Measurements from ENCODE around the gene RFPL1.
"Not testable (repeated sequence)": the region's sequence is repeated elsewhere in the genome, so short reads cannot be mapped to it uniquely, and the experiment has no call there.

RFPL1 gene

GRCh38 chr22:29438283-29438682 is at the start of gene RFPL1:
Gene RFPL1 (plus strand): TSS chr22:29438583.
- not testable (repeated sequence) for DNase-seq

DNA sequence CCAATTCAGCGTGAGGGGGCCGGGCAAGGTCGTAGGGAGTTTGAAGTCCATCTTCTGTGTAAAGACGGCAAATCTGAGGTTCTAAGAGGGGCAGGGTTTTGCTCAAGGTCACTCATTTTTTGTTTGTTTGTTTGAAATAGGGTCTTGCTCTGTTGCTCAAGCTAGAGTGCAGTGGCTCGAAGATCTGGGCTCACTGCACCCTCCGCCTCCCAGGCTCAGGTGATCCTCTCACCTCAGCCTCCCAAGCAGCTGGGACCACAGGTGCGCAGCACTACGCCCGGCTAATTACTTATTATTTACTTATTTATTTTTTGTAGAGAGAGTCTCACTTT is 49.7 kb upstream of the RFPL1 start:
- no peak for DNase-seq

DNA sequence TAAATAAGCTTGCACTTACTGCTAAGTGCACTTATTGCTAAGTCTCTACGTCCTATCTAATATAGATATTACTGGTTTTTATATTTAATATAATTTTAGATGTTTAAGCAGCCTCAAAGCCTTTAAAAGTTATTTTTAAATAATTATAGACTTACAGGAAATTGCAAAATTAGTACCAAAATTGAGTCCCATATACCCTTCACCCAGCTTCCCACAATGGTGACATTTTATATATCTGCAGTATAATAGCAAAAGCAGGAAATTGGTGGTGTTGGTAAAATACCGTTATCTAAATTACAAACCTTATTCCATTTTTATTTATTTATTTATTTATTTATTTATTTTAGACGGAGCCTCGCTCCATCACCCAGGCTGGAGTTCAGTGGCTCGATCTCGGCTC is 48.1 kb upstream of the RFPL1 start:
- no peak for DNase-seq

DNA sequence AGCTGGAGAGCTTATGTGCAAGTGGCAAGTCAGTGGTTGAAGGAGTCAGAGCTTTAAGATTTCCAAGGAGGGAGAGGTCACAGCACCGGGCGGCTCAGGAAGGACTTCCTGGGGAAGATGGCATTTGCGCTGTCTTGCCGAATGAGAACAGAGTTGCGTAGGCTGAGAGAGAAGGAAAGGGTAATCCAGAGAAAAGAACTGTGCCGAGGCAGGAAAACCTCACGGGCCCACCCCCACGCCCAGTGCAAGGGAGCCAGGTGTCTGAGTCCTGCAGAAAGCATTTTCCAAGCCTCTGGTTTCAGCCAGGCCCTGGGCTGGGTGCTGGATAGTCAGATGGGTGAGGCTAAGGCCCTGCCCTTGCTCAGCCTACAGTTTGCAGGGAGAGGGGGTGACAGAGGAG is 46.8 kb upstream of the RFPL1 start:
- no peak for DNase-seq

- DNase-seq: no peak
Measured at GRCh38 chr22:29393019-29393608, 45.3 kb upstream of the RFPL1 start.

- peak; percentile 74 to 78 for DNase-seq
Measured at GRCh38 chr22:29394931-29395581, 43.3 kb upstream of the RFPL1 start.

- peak; percentile 19 to 40 for DNase-seq
Measured at GRCh38 chr22:29396126-29396525, 42.3 kb upstream of the RFPL1 start.

DNA sequence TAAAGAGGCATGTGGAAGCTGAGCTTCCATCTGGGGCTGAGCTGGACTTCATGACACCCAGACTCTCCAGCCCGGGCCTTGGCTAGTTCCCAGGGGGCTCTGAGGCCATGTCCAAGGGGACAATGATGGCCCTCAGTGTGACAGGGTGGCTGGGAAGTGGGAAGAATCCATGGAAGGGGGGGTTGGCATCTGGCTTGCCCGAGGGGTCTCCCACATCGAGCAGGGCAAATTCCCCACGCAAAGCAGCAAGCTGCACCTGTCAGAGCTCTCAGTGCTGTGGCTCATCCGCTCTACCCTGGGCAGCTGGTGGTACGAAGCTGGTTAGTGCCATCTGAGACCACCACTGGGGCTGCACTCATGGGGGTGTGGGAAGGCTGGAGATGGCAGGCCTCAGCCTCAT is 40.6 kb upstream of the RFPL1 start:
- DNase-seq: no peak

GRCh38 chr22:29400576-29400975 is 37.8 kb upstream of the RFPL1 start:
- no peak for DNase-seq

DNA sequence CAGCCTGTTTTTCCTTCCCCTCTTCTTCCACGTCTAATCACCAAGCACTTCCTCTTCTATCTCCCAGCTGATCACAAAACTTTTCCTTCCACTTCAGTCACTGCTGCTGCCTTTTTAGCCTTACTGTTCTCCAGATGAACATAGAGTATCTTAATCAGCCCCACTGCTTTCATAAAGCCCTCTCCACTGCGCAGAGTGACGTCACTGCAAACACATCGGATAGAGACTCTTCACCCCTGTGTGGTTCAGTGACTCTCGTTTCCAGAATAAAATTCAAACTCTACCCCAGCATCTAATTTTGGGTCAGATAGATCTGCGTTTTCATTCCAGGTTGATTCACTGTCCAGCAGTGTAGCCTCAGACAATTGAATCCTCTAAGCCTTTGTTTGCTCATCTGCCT is 36.8 kb upstream of the RFPL1 start:
- not testable (repeated sequence) for DNase-seq

DNA sequence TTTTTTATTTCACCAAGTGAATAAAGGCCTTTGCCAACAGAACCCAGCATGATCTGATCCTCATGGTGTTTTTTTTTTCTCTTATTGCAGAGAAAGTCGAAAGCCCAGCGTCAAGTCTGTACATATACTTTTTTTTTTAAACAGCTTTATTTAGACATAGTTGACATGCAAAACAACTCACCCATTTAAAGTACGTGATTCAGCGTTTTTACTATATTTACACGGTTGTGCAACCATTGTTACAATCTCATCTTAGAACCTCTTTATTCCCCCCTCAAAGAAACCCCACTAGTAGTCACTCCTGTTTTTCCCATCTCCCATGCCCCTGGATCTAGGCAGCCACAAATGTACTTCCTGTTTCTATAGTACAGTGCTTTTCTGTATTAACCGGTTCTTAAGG is 29.4 kb upstream of the RFPL1 start:
- DNase-seq: no peak

- not testable (repeated sequence) for DNase-seq
Measured at GRCh38 chr22:29411569-29412211, 26.7 kb upstream of the RFPL1 start.

- not testable (repeated sequence) for DNase-seq
Measured at GRCh38 chr22:29412772-29413171, 25.6 kb upstream of the RFPL1 start.

DNA sequence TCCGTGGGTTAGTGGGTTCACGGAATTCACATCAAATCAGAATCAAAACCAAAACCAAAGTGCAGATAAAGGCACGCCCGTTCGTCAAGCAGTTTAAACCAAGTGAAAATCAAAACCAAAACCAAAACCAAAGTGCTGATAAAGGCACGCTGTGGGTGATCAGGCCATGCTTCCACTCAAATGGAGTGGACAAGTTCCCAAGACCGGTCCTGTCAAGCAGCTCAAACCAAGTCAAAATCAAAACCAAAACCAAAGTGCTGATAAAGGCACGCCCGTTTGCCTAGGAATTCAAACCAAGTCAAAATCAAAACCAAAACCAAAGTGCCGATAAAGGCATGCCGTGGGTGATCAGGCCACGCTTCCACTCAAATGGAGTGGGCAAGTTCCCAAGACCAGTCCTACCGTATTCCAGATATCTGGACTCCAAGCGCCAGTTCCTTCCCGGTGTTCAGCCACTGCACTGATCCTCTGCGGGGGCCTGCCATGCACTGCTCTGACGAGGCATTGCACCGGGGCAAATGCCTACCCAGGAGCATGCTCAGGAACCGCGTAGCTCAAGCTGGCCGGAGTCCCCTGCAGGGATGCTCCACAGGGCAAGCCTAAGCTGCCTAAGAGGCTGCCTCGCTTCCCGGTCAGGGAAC is 23.3 kb upstream of the RFPL1 start:
- DNase-seq: not testable (repeated sequence)

GRCh38 chr22:29418704-29419103 is 19.7 kb upstream of the RFPL1 start:
- not testable (repeated sequence) for DNase-seq

- DNase-seq: no peak
Measured at GRCh38 chr22:29426476-29426875, 11.9 kb upstream of the RFPL1 start.

DNA sequence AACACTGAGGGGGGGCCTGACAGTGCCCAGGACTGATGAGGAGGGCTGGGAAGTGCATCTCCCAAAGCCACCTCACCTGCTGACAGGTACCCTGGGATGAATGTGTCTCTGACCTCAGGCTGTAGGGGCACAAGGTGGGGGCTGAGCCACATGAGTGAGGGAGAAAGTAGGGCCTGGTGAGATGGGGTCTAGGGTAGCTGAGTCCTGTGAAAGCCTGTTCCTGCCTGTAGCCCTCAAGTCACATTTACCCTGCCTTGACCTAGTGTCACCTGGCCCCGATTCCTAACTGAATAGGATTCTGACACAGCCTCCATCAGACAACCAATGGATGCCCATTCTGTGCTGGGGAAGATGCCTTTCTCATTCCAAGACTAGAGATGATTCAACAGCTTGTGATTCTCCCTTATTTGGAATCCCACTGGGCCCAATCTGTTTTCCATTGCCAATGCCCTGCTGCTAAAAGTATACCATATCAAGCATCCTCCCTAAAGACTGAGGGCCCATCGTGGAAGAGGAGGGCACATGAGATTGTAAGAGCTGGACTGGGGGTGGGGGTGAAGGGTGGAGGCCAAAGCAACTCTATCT is 11.1 kb upstream of the RFPL1 start:
- DNase-seq: no peak

GRCh38 chr22:29431986-29432385 is 6.4 kb upstream of the RFPL1 start:
- no peak for DNase-seq

GRCh38 chr22:29433856-29434255 is 4.5 kb upstream of the RFPL1 start:
- DNase-seq: no peak

DNA sequence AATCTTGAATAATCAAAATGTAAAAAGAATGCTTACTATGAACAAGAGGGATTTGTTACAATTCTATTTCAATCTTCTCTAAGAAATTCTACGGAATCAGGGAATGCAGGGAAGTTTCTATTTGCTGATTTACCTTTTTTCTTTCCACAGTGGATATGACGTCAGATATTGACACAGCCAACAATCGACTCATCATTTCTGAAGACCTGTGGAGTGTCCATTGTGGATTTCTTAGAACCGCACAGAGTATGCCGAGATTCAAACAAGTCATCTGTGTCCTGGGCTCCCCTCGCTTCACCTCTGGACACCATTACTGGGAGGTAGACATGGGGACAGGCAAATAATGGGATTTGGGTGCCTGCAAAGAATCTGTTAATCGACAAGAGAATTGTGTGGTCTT is 4.1 kb upstream of the RFPL1 start:
- no peak for DNase-seq

GRCh38 chr22:29435236-29436136 is 2.9 kb upstream of the RFPL1 start:
- no peak for DNase-seq

DNA sequence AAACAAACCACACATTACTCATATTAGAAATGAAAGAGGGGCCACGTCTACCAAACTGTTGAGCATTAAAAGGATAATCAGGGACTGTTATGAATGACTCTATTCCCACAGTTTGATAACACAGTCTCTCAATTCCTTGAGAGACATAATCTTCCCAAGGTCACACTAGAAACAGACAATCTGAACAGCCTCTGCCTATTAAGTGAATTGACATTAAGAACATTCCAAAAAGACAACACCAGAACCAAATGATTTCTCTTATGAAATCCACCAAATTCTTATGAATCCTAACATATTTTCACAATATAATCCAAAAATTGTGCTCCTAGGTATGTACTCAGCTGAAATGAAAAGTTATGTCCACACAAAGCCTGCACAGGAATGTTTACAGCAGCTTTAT is 4.6 kb downstream of the RFPL1 start:
- DNase-seq: no peak

GRCh38 chr22:29443452-29443851 is 5.1 kb downstream of the RFPL1 start:
- no peak for DNase-seq

Data from NCI-H524 (cell line).